GF-D8 (cell line): ENCODE data around the gene SSBP2.

ENCODE experiments used
- DNase-seq: peaks from one replicate; lab custom pipeline; 2025; lab: John Stamatoyannopoulos, UW

Gene SSBP2

GRCh38 chr5:81751009-81751835 is at the start of gene SSBP2:
Gene SSBP2 (minus strand): TSS chr5:81751097. CDS start chr5:81751042, 55 bp downstream.
- peak; percentile 88 for DNase-seq

GRCh38 chr5:81795666-81796065 is 44.8 kb upstream of the SSBP2 start:
- DNase-seq, result no peak

GRCh38 chr5:81794226-81794625 is 43.3 kb upstream of the SSBP2 start:
- DNase-seq, result no peak

- DNase-seq, result no peak
These were observed 39.4 kb upstream of the SSBP2 start for GRCh38 chr5:81790336-81790735.

- no peak for DNase-seq
These were observed 38.1 kb upstream of the SSBP2 start for GRCh38 chr5:81789033-81789432.

GRCh38 chr5:81788329-81788728 is 37.4 kb upstream of the SSBP2 start:
- no peak for DNase-seq

- DNase-seq, result no peak
These were observed 36.8 kb upstream of the SSBP2 start for GRCh38 chr5:81787474-81788242.

GRCh38 chr5:81786991-81787390 is 36.1 kb upstream of the SSBP2 start:
- DNase-seq, result no peak

GRCh38 chr5:81786496-81786895 is 35.6 kb upstream of the SSBP2 start:
- DNase-seq, result no peak

- DNase-seq, result no peak
These were observed 34.4 kb upstream of the SSBP2 start for GRCh38 chr5:81785322-81785721.

GRCh38 chr5:81783401-81783800 is 32.5 kb upstream of the SSBP2 start:
- DNase-seq, result no peak

- DNase-seq, result no peak
These were observed 31.9 kb upstream of the SSBP2 start for GRCh38 chr5:81782811-81783210.

- DNase-seq, result no peak
These were observed 29.0 kb upstream of the SSBP2 start for GRCh38 chr5:81779916-81780266.

- DNase-seq, result peak; percentile 2
These were observed 28.4 kb upstream of the SSBP2 start for GRCh38 chr5:81779125-81779915.

GRCh38 chr5:81778642-81779041 is 27.7 kb upstream of the SSBP2 start:
- DNase-seq, result no peak

- DNase-seq, result no peak
These were observed 25.4 kb upstream of the SSBP2 start for GRCh38 chr5:81776258-81776657.

- DNase-seq, result no peak
These were observed 23.5 kb upstream of the SSBP2 start for GRCh38 chr5:81774374-81774773.

- no peak for DNase-seq
These were observed 22.7 kb upstream of the SSBP2 start for GRCh38 chr5:81773574-81773973.

- DNase-seq, result no peak
These were observed 22.3 kb upstream of the SSBP2 start for GRCh38 chr5:81773161-81773560.

GRCh38 chr5:81772488-81772887 is 21.6 kb upstream of the SSBP2 start:
- no peak for DNase-seq

GRCh38 chr5:81768935-81769452 is 18.1 kb upstream of the SSBP2 start:
- DNase-seq, result no peak

GRCh38 chr5:81767938-81768337 is 17.0 kb upstream of the SSBP2 start:
- DNase-seq, result no peak
